Adrenal gland (tissue), 12 donors: ENCODE measurements around the gene APOA5. TPM values are rescaled to one million over a fixed set of nuclear protein-coding genes. Genes with fewer than 3 reads are reported as not detected.
A peak's percentile ranks its signal among the peaks of the same experiment; 100 is the strongest.

Source experiments
- DNase-seq, 7 donors: peaks; one replicate each; pipeline ENCODE4 v3.0.0-alpha.2; 2019 to 2020
- H3K27ac ChIP-seq, 5 donors: fragments of 200-600 bp; sonication (generic) in 4 of 5; 1 replicate in 3 of 5; 2 replicates in 2 of 5; pipeline versions ENCODE4 v1.5.1 to v1.8.0; 2016 to 2020; ENCODE audit warnings: mild to moderate bottlenecking in 1 of 5
- H3K27me3 ChIP-seq: fragments of 200-600 bp; 2 replicates; pipeline ENCODE4 v1.8.0; 2021
- H3K36me3 ChIP-seq, 2 donors: fragments of 200-600 bp; replicated peaks in 1 of 2; 1 replicate in 1 of 2; 2 replicates in 1 of 2; pipeline versions ENCODE4 v1.5.1 to v1.8.0; 2018 to 2022
- H3K4me1 ChIP-seq, 2 donors: fragments of 200-600 bp; replicated peaks in 1 of 2; 1 replicate in 1 of 2; 2 replicates in 1 of 2; pipeline versions ENCODE4 v1.5.1 to v1.8.0; 2018 to 2021
- H3K4me3 ChIP-seq, 4 donors: fragments of 200-600 bp; sonication (generic) in 3 of 4; one replicate each; pipeline ENCODE4 v1.5.1; 2016 to 2018
- H3K9me3 ChIP-seq, 3 donors: fragments of 200-600 bp; sonication (generic) in 1 of 3; replicated peaks in 1 of 3; 1 replicate in 2 of 3; 2 replicates in 1 of 3; pipeline versions ENCODE4 v1.5.1 to v1.8.0; 2016 to 2021
- POLR2A ChIP-seq, 2 donors: fragments of 450-650 bp; IDR thresholded peaks; one replicate each; pipeline ENCODE4 v1.6.1; 2017; ENCODE audit warnings: antibody characterized with exemption in 2 of 2, mild to moderate bottlenecking in 2 of 2, moderate library complexity in 1 of 2
- WGBS, 4 donors: extraction: QIAGEN DNeasy Blood & Tissue Kit in 2 of 4; methylation state at CpG; one replicate each; pipeline versions ENCODE4 v1.1.5 to v1.1.7; 2013 to 2017; 5-methylcytosine and 5-hydroxymethylcytosine counted together
- intact Hi-C, 2 donors: fragments of 100-400 bp; cut with DNase I; formaldehyde crosslinking; loops; one replicate each; pipeline versions ENCODE4 v1.14.1 to v1.15.0; 2022 to 2023
- polyA plus RNA-seq, 3 donors: library from polyadenylated mRNA; stranded (reverse); fragments of 200-250 nt in 2 of 3; fragments of 350-450 nt in 1 of 3; fragmentation: Illumina TruSeq in 1 of 3; extraction: RNeasy Lipid Tissue Mini Kit (QIAGEN cat#74804) in 1 of 3; gene quantifications; one replicate each; pipeline ENCODE4 v1.2.3, GENCODE V29; 2013 to 2014
- total RNA-seq, 9 donors: library from RNA; depleted of rRNA in 4 of 9; stranded (reverse); fragments of >200 nt in 4 of 9; fragments of 120-200 nt in 1 of 9; fragmentation: NEBNext Ultra II Directional in 1 of 9; extraction: Animal tissue kit (Norgen Biotek cat#: 25700) in 1 of 9; gene quantifications; one replicate each; pipeline versions ENCODE4 v1.1.0 to v1.2.4, GENCODE V29; 2013 to 2023
- TF ChIP-seq, protein P1 (sequence below), 6 experiments: fragments of 450-650 bp in 4 of 6; fragments of 200-600 bp in 2 of 6; sonication (generic) in 1 of 6; IDR thresholded peaks; 1 replicate in 5 of 6; 2 replicates in 1 of 6; pipeline versions ENCODE4 v1.5.1 to v1.8.0; 2016 to 2021; ENCODE audit warnings: antibody characterized with exemption in 6 of 6, mild to moderate bottlenecking in 2 of 6, moderate library complexity in 1 of 6
- donor health status: healthy with polysubstance abuse.
- donor health status: Bipolar disorder and iron deficiency.
- donor health status: DM: yes; HTN: yes; CAD: no.
- donor health status: DM: no; HTN: no; CAD: no.
- donor health status: DM: no; HTN: no; CAD: no.
- donor health status: DM: yes; HTN: yes; CAD: no.

The APOA5 gene
- total and polyA plus RNA-seq, 12 donors = 0.11 to 0.54 (median 0.11) TPM; not detected in 9

DNA sequence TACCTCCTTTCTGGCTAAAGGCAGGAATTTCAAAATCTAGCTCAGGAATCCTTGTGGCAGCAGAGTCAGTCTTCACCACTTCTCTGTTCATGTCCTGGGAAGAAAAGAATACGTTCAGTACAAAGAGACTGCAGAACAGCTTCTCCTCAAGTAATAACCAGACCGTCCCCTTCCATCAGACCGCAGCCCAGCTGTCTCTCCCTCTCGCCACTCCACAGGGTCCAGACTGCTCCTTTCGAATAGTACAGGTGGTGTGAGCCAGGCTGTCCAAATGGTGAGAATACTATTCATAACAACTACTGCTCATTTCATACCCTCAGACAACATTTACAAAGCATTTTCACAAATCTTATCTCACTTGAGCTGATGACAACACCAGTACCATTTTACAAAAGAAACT, 4.7 kb downstream of the APOA5 start:
- no peaks in the 10 kb centered on the region for H3K9me3 ChIP-seq
- DNase-seq = no peak
- intact Hi-C loops = loop anchor here in 1 of 2 donors (10.0 kb wide), 1 partner anchor 438 kb away; no protein-coding TSS in a partner anchor
- peak overlapping the region in 3 of 4 donors; percentile 30 to 97 (median 77) for H3K4me3 ChIP-seq
- peaks cover 0 to 9% of the 10 kb centered on the region in 2 donors for H3K4me1 ChIP-seq
- 60 to 68% (median 64%) methylated on average over 5 of the region's 5 CpGs for WGBS, 4 donors
- no peak overlapping the region for H3K27ac ChIP-seq
- H3K27me3 ChIP-seq = no peaks in the 10 kb centered on the region
- H3K36me3 ChIP-seq = peaks cover 0 to 43% of the 10 kb centered on the region in 2 donors
- TF ChIP-seq, protein P1, sequence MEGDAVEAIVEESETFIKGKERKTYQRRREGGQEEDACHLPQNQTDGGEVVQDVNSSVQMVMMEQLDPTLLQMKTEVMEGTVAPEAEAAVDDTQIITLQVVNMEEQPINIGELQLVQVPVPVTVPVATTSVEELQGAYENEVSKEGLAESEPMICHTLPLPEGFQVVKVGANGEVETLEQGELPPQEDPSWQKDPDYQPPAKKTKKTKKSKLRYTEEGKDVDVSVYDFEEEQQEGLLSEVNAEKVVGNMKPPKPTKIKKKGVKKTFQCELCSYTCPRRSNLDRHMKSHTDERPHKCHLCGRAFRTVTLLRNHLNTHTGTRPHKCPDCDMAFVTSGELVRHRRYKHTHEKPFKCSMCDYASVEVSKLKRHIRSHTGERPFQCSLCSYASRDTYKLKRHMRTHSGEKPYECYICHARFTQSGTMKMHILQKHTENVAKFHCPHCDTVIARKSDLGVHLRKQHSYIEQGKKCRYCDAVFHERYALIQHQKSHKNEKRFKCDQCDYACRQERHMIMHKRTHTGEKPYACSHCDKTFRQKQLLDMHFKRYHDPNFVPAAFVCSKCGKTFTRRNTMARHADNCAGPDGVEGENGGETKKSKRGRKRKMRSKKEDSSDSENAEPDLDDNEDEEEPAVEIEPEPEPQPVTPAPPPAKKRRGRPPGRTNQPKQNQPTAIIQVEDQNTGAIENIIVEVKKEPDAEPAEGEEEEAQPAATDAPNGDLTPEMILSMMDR (IDR thresholded peaks at IDR 0.05) = no peak
- no peak for TF ChIP-seq POLR2A (IDR thresholded peaks at IDR 0.05)

DNA sequence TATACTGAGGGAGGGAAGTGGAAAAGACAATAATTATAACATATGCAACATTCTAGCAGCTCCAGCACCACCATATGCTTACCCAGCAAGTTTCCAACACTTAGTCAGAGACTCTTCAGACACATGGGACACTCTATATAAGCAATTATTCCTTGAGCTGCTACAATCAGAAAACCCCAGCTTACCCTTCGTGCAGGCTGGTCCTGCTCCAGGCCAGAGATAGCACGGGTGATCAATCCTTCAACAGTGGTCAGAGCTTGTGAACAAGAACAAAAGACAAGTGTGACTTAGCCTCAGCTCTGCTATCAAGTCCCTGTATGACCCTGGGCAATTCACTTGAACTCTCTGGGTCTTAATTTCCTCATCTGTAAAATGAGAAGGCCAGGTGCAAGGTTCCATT, 5.4 kb downstream of the APOA5 start:
- Histone ChIP-seq H3K27ac (no peak overlapping the region), H3K9me3 (no peaks in the 10 kb centered on the region), H3K36me3 (peaks cover 0 to 50% of the 10 kb centered on the region in 2 donors), H3K4me1 (peaks cover 0 to 9% of the 10 kb centered on the region in 2 donors), H3K4me3 (no peak overlapping the region), H3K27me3 (no peaks in the 10 kb centered on the region)
- no peak for DNase-seq
- 74 to 88% (median 81%) methylated on average over 2 of the region's 2 CpGs for whole genome bisulfite sequencing, 4 donors
- intact Hi-C loops = loop anchor here in 1 of 2 donors (10.0 kb wide), 1 partner anchor 438 kb away; no protein-coding TSS in a partner anchor
- no peak for TF ChIP-seq POLR2A (IDR thresholded peaks at IDR 0.05)
- TF ChIP-seq, protein P1 (IDR thresholded peaks at IDR 0.05) = no peak

DNA sequence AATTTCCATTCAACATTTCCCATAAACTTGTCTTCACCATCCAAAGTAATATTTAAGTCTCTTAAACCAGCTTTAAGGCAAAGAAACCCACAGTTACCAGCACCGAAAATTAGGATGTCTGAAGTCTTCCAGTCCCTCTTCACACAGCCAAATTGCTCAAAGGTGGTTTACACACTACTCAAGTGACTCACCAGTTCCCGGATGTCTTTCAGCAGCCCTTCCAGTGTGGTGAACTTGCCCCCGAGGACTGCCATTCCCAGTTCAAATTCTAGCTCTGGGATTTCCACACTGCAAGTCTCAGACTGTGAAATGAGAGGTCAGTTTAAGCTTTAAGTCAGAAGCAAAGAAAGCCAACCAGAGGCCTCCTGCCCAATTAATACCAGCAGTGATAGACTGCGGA, 9.0 kb downstream of the APOA5 start:
- intact Hi-C loops = loop anchor here in 1 of 2 donors (10.0 kb wide), 1 partner anchor 442 kb away; no protein-coding TSS in a partner anchor
- H3K36me3 ChIP-seq = peaks cover 0 to 86% of the 10 kb centered on the region in 2 donors
- WGBS, 4 donors = 86 to 93% (median 89%) methylated on average over 4 of the region's 4 CpGs

DNA sequence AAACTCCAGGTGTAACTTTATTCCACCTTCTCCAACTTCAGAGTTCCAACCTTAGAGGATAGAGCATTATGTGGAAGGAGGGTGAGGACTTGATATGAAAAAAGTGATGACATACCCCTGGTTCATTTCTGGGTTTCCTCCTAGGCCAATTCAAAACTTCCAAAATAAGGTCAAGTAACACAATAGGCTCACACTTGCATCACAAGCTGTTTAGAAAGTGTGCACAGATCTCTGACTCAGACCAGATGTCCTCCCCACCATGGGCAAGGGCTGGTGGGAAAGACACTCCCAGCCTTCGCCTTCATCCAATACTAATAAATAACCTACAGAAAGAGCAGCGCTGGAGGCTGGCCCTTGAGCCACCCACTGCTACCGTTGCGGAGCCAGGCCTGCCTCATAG, 13.1 kb downstream of the APOA5 start:
- Histone ChIP-seq H3K4me3 (no peak overlapping the region), H3K27me3 (no peaks in the 10 kb centered on the region), H3K4me1 (peaks cover 2 to 7% of the 10 kb centered on the region in 2 donors), H3K9me3 (no peaks in the 10 kb centered on the region), H3K27ac (no peak overlapping the region), H3K36me3 (peaks cover 0 to 68% of the 10 kb centered on the region in 2 donors)
- no peak for TF ChIP-seq POLR2A (IDR thresholded peaks at IDR 0.05)
- TF ChIP-seq, protein P1 (IDR thresholded peaks at IDR 0.05) = no peak
- intact Hi-C loops = no loop called here
- 95 to 97% (median 97%) methylated on average over 4 of the region's 4 CpGs for WGBS, 4 donors
- DNase-seq = no peak

More for the DNA sequence above, 9.0 kb downstream of the APOA5 start:
- H3K9me3 ChIP-seq = no peaks in the 10 kb centered on the region
- H3K27ac ChIP-seq = no peak overlapping the region
- H3K4me1 ChIP-seq = peaks cover 0 to 9% of the 10 kb centered on the region in 2 donors
- TF ChIP-seq POLR2A (IDR thresholded peaks at IDR 0.05) = no peak
- TF ChIP-seq, protein P1 (IDR thresholded peaks at IDR 0.05) = no peak
- H3K4me3 ChIP-seq = no peak overlapping the region
- no peaks in the 10 kb centered on the region for H3K27me3 ChIP-seq
- no peak for DNase-seq
